Measurements from ENCODE around the gene SCART1. TPM values are rescaled to one million over a fixed set of nuclear protein-coding genes. Genes with fewer than 3 reads are reported as not detected.
"Not testable (repeated sequence)": the region's sequence is repeated elsewhere in the genome, so short reads cannot be mapped to it uniquely, and the experiment has no call there.

The SCART1 gene
- total RNA-seq, 1 experiment from 2014 or later = 3.7 TPM

DNA sequence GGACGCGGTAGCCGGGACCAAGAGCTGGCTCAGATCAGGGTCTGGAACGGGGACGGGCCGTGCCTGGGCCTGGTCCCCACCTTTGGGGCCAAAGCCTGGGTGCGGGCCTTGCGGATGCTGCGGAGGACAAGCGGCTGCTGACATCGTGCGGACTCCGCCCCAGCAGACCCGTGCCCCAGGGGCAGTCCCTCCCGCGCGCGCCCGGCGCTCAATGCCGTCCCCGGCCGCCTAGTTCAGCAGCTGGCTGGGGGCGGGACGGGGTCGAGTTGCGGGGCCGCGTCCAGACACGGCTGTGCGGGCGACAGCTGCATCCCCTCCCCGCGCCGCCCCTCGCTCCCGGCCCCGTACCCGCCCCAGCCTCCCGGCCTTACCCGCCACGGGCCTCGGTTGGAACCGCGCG, 29.6 kb upstream of the SCART1 start:
- H3K4me3 ChIP-seq (replicated peaks in 1 of 2; ENCODE audit: low read depth in 1 of 2, low read length in 2 of 2); H3K9me3 ChIP-seq (ENCODE audit: control insufficient read depth in 1 of 2, insufficient read depth in 1 of 2, low read depth in 1 of 2, low read length in 2 of 2); BruUV-seq (replicated peaks); intact Hi-C loops (cut with micrococcal nuclease); DNase-seq (ENCODE audit: low read depth, low spot score); H2AFZ ChIP-seq (ENCODE audit: low read depth, low read length, poor library complexity, severe bottlenecking); CTCF ChIA-PET; H3K4me1 ChIP-seq (ENCODE audit: control insufficient read depth in 1 of 2, insufficient read depth in 2 of 2, low read length in 2 of 2); H3K9ac ChIP-seq (ENCODE audit: low read length); H4K20me1 ChIP-seq (ENCODE audit: insufficient read depth); H3K79me2 ChIP-seq (ENCODE audit: insufficient read depth, low read length); POLR2A ChIA-PET; ATAC-seq; H3K9me2 ChIP-seq (ENCODE audit: insufficient read depth); RAD21 ChIA-PET (ENCODE audit: low non-redundant PET in 1 of 2, low total read pairs in 2 of 2, uncharacterized antibody in 2 of 2, unreplicated experiment in 2 of 2); H3K4me2 ChIP-seq (ENCODE audit: low read length); H3K27me3 ChIP-seq (ENCODE audit: insufficient read depth, low read length); H3K36me3 ChIP-seq (ENCODE audit: control insufficient read depth in 1 of 2, insufficient read depth in 2 of 2, low read length in 2 of 2); H3K27ac ChIP-seq (ENCODE audit: low read depth, low read length): not testable (repeated sequence)

DNA sequence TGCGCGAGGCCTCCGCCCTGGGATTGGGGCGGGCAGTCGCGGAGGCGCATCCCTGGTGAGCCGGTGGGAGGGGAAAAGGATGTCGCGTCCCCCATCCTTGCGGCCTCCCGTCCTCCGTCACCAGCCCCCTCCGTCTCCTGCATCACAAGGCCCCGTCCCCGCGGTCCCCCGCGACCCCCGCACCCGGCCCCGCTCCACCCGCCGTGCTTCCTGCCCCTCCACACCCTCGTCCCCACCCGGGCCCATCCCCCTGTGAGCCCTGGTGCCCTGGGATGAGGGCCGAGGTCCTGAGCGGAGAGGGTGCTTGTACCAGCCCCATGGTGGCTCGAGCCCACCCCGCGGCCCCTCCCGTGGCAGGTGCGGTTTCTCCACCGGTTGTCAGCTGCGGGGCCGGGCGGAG, 29.1 kb upstream of the SCART1 start, which contains the start of gene SPRN:
Gene SPRN (minus strand): TSS at position 25 of the 400 bp plus-strand sequence. CDS start 944 bp downstream, outside the sequence.
- H3K9ac ChIP-seq (ENCODE audit: low read length); H3K27ac ChIP-seq (ENCODE audit: low read depth, low read length); CTCF ChIA-PET; intact Hi-C loops (cut with micrococcal nuclease); H4K20me1 ChIP-seq (ENCODE audit: insufficient read depth); POLR2A ChIA-PET; H3K4me1 ChIP-seq (ENCODE audit: control insufficient read depth in 1 of 2, insufficient read depth in 2 of 2, low read length in 2 of 2); H3K9me2 ChIP-seq (ENCODE audit: insufficient read depth); DNase-seq (ENCODE audit: low read depth, low spot score); H3K27me3 ChIP-seq (ENCODE audit: insufficient read depth, low read length); H3K36me3 ChIP-seq (ENCODE audit: control insufficient read depth in 1 of 2, insufficient read depth in 2 of 2, low read length in 2 of 2); H2AFZ ChIP-seq (ENCODE audit: low read depth, low read length, poor library complexity, severe bottlenecking); ATAC-seq; H3K79me2 ChIP-seq (ENCODE audit: insufficient read depth, low read length); RAD21 ChIA-PET (ENCODE audit: low non-redundant PET in 1 of 2, low total read pairs in 2 of 2, uncharacterized antibody in 2 of 2, unreplicated experiment in 2 of 2); BruUV-seq (replicated peaks); H3K4me3 ChIP-seq (replicated peaks in 1 of 2; ENCODE audit: low read depth in 1 of 2, low read length in 2 of 2); H3K9me3 ChIP-seq (ENCODE audit: control insufficient read depth in 1 of 2, insufficient read depth in 1 of 2, low read depth in 1 of 2, low read length in 2 of 2); H3K4me2 ChIP-seq (ENCODE audit: low read length): not testable (repeated sequence)

DNA sequence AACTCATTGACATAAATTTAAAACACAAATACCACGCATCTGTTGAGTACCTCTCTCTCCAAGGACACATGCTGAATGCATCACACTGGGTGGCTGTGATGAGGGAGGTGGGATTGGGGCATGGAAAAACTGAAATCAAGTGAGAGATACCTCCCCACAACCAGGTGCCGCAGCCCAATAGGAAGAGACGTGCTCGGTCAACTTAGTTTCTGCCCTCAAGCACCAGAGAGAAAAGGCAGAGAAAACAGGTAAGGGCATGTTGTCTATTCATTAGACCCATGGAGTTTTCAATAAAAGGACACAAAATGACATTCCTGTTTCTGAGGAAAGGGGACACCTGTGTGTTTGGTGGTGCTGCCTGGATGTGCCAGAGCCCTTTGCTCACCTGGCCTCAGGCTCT, 24.2 kb upstream of the SCART1 start:
- BruUV-seq (replicated peaks); H3K36me3 ChIP-seq (ENCODE audit: control insufficient read depth in 1 of 2, insufficient read depth in 2 of 2, low read length in 2 of 2); H3K79me2 ChIP-seq (ENCODE audit: insufficient read depth, low read length); H3K4me3 ChIP-seq (replicated peaks in 1 of 2; ENCODE audit: low read depth in 1 of 2, low read length in 2 of 2); H3K4me2 ChIP-seq (ENCODE audit: low read length); intact Hi-C loops (cut with micrococcal nuclease); CTCF ChIA-PET; H3K27me3 ChIP-seq (ENCODE audit: insufficient read depth, low read length); H2AFZ ChIP-seq (ENCODE audit: low read depth, low read length, poor library complexity, severe bottlenecking); H3K9me2 ChIP-seq (ENCODE audit: insufficient read depth); DNase-seq (ENCODE audit: low read depth, low spot score); ATAC-seq; H3K9ac ChIP-seq (ENCODE audit: low read length); H4K20me1 ChIP-seq (ENCODE audit: insufficient read depth); POLR2A ChIA-PET; H3K4me1 ChIP-seq (ENCODE audit: control insufficient read depth in 1 of 2, insufficient read depth in 2 of 2, low read length in 2 of 2); H3K9me3 ChIP-seq (ENCODE audit: control insufficient read depth in 1 of 2, insufficient read depth in 1 of 2, low read depth in 1 of 2, low read length in 2 of 2); RAD21 ChIA-PET (ENCODE audit: low non-redundant PET in 1 of 2, low total read pairs in 2 of 2, uncharacterized antibody in 2 of 2, unreplicated experiment in 2 of 2); H3K27ac ChIP-seq (ENCODE audit: low read depth, low read length): not testable (repeated sequence)

DNA sequence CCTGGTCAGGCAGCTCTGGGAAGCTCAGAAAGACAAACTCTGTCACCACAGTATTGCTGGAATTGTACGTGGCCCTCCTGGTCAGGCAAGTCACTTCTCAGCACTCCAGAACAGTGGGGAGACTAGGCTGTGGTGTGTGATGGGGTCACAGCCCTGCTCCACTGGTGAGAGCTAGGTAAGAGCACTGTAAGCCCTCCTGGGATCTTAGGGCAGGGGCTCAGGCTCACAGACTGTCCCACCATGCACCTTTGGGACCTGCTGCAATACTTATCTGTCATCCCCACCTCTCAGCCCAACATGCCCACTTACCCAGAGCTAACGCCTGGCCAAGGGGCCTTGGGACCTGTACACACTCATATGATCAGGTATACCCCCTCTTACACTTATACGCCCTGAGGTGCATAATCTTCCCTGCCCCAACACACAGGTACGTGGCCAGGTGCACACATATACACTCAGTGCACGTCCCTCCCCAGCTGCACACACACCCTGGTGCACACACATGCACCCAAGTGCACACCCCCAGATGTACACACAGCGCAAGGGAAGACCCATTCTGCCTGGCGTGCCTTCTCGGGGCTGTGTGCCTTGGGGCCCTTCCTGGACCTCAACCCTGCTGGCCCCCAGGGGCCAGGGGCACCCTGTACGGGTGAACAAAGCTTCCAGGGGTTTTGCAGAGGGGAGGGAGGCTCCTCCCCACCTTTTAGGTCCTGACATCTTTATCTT, 21.7 kb upstream of the SCART1 start:
- H3K4me2 ChIP-seq (ENCODE audit: low read length); H2AFZ ChIP-seq (ENCODE audit: low read depth, low read length, poor library complexity, severe bottlenecking); H3K9me2 ChIP-seq (ENCODE audit: insufficient read depth); H3K27ac ChIP-seq (ENCODE audit: low read depth, low read length); H3K36me3 ChIP-seq (ENCODE audit: control insufficient read depth in 1 of 2, insufficient read depth in 2 of 2, low read length in 2 of 2); POLR2A ChIA-PET; ATAC-seq; H3K4me1 ChIP-seq (ENCODE audit: control insufficient read depth in 1 of 2, insufficient read depth in 2 of 2, low read length in 2 of 2); intact Hi-C loops (cut with micrococcal nuclease); CTCF ChIA-PET; H3K9ac ChIP-seq (ENCODE audit: low read length); DNase-seq (ENCODE audit: low read depth, low spot score); H3K9me3 ChIP-seq (ENCODE audit: control insufficient read depth in 1 of 2, insufficient read depth in 1 of 2, low read depth in 1 of 2, low read length in 2 of 2); H3K4me3 ChIP-seq (replicated peaks in 1 of 2; ENCODE audit: low read depth in 1 of 2, low read length in 2 of 2); H3K27me3 ChIP-seq (ENCODE audit: insufficient read depth, low read length); BruUV-seq (replicated peaks); H4K20me1 ChIP-seq (ENCODE audit: insufficient read depth); H3K79me2 ChIP-seq (ENCODE audit: insufficient read depth, low read length); RAD21 ChIA-PET (ENCODE audit: low non-redundant PET in 1 of 2, low total read pairs in 2 of 2, uncharacterized antibody in 2 of 2, unreplicated experiment in 2 of 2): not testable (repeated sequence)

Measured in HCT116 (cell line).